H9 (cell line): ENCODE data around the gene TGFBRAP1. TPM values are rescaled to one million over a fixed set of nuclear protein-coding genes. Genes with fewer than 3 reads are reported as not detected.

Source experiments
- DNase-seq: peaks from one replicate; pipeline ENCODE4 v3.0.0-alpha.2; 2017
- H2AFZ ChIP-seq: one replicate; pipeline ENCODE4 v1.6.1; 2013; ENCODE audit warnings: mild to moderate bottlenecking, low read length, control low read depth, moderate library complexity
- H2AK5ac ChIP-seq: 2 replicates; pipeline ENCODE4 v1.6.1; 2013; ENCODE audit warnings: low read length, control low read depth, mixed read lengths; ENCODE audit not compliant: insufficient read length
- H2BK120ac ChIP-seq: one replicate; pipeline ENCODE4 v1.6.1; 2013; ENCODE audit warnings: low read depth, mild to moderate bottlenecking, low read length, control low read depth, inconsistent platforms; ENCODE audit not compliant: poor library complexity, severe bottlenecking
- H2BK12ac ChIP-seq: 2 replicates; pipeline ENCODE4 v1.6.1; 2013; ENCODE audit warnings: low read length, control low read depth, mixed read lengths, low read depth; ENCODE audit not compliant: insufficient read length
- H2BK15ac ChIP-seq: 2 replicates; pipeline ENCODE4 v1.6.1; 2013; ENCODE audit warnings: low read depth, low read length, control low read depth
- H2BK20ac ChIP-seq: one replicate; pipeline ENCODE4 v1.6.1; 2013; ENCODE audit warnings: low read depth, mild to moderate bottlenecking, low read length, control low read depth, inconsistent platforms; ENCODE audit not compliant: poor library complexity, severe bottlenecking
- H2BK5ac ChIP-seq: 2 replicates; pipeline ENCODE4 v1.6.1; 2013; ENCODE audit warnings: low read length, control low read depth, mixed read lengths; ENCODE audit not compliant: insufficient read length
- H3K14ac ChIP-seq: 2 replicates; pipeline ENCODE4 v1.6.1; 2013; ENCODE audit warnings: low read length, control low read depth; ENCODE audit not compliant: insufficient read depth
- H3K18ac ChIP-seq: 2 replicates; pipeline ENCODE4 v1.6.1; 2013; ENCODE audit warnings: low read depth, mild to moderate bottlenecking, mixed read lengths, low read length, control low read depth; ENCODE audit not compliant: insufficient read length
- H3K23ac ChIP-seq: 2 replicates; pipeline ENCODE4 v1.6.1; 2013; ENCODE audit warnings: low read length, control low read depth, mixed read lengths, low read depth; ENCODE audit not compliant: insufficient read length
- H3K23me2 ChIP-seq: 2 replicates; pipeline ENCODE4 v1.6.1; 2013; ENCODE audit warnings: low read depth, mild to moderate bottlenecking, mixed read lengths, low read length, control low read depth; ENCODE audit not compliant: insufficient read length, poor library complexity, severe bottlenecking
- H3K27ac ChIP-seq: 2 replicates; pipeline ENCODE4 v1.5.1; 2013; ENCODE audit warnings: low read length, control low read depth, mixed read lengths, low read depth; ENCODE audit not compliant: insufficient read length
- H3K27me3 ChIP-seq: 2 replicates; pipeline ENCODE4 v1.6.1; 2013; ENCODE audit warnings: low read length, control low read depth, inconsistent platforms; ENCODE audit not compliant: insufficient read depth
- H3K4ac ChIP-seq: 2 replicates; pipeline ENCODE4 v1.6.1; 2013; ENCODE audit warnings: low read depth, mild to moderate bottlenecking, control low read depth, inconsistent platforms, low read length, moderate library complexity
- H3K4me1 ChIP-seq: 2 replicates; pipeline ENCODE4 v1.6.1; 2013; ENCODE audit warnings: low read length, control low read depth, inconsistent platforms; ENCODE audit not compliant: insufficient read depth
- H3K4me2 ChIP-seq: 2 replicates; pipeline ENCODE4 v1.6.1; 2013; ENCODE audit warnings: low read length, control low read depth, mixed read lengths; ENCODE audit not compliant: insufficient read length, insufficient read depth
- H3K56ac ChIP-seq: 2 replicates; pipeline ENCODE4 v1.6.1; 2013; ENCODE audit warnings: low read depth, mild to moderate bottlenecking, mixed read lengths, low read length, control low read depth; ENCODE audit not compliant: insufficient read length
- H3K79me1 ChIP-seq: 2 replicates; pipeline ENCODE4 v1.6.1; 2013; ENCODE audit warnings: low read depth, mild to moderate bottlenecking, moderate library complexity, low read length, control low read depth, inconsistent platforms; ENCODE audit not compliant: insufficient read depth, poor library complexity, severe bottlenecking
- H3K79me2 ChIP-seq: 2 replicates; pipeline ENCODE4 v1.6.1; 2013; ENCODE audit warnings: low read length, control low read depth, inconsistent platforms; ENCODE audit not compliant: insufficient read depth
- H3K9ac ChIP-seq: 2 replicates; pipeline ENCODE4 v1.6.1; 2013; ENCODE audit warnings: low read length, control low read depth, mixed read lengths; ENCODE audit not compliant: insufficient read length; ENCODE audit errors: extremely low read depth
- H3K9me3 ChIP-seq: one replicate; pipeline ENCODE4 v1.6.1; 2013; ENCODE audit warnings: low read depth, low read length, inconsistent platforms; ENCODE audit not compliant: control insufficient read depth
- H3T11ph ChIP-seq: one replicate; pipeline ENCODE4 v1.6.1; 2013; ENCODE audit warnings: mild to moderate bottlenecking, low read length, control low read depth, inconsistent platforms
- H4K20me1 ChIP-seq: one replicate; pipeline ENCODE4 v1.6.1; 2013; ENCODE audit not compliant: control insufficient read depth, insufficient read length, insufficient read depth
- H4K5ac ChIP-seq: 2 replicates; pipeline ENCODE4 v1.6.1; 2013; ENCODE audit warnings: low read depth, mild to moderate bottlenecking, mixed read lengths, low read length, control low read depth; ENCODE audit not compliant: insufficient read length
- H4K8ac ChIP-seq: replicated peaks from 2 replicates; pipeline ENCODE4 v1.6.1; 2013; ENCODE audit warnings: low read length, control low read depth, mixed read lengths, low read depth; ENCODE audit not compliant: insufficient read length
- H4K91ac ChIP-seq: 2 replicates; pipeline ENCODE4 v1.6.1; 2013; ENCODE audit warnings: low read depth, mild to moderate bottlenecking, moderate library complexity, mixed read lengths, low read length, control low read depth; ENCODE audit not compliant: insufficient read length
- H3K27ac Mint-ChIP-seq, 3 experiments: 2 replicates in 2 of 3; 3 replicates in 1 of 3; pipeline ENCODE4 v1.8.0; 2020 to 2021; ENCODE audit warnings: mixed read lengths in 3 of 3, mild to moderate bottlenecking in 1 of 3, moderate library complexity in 1 of 3
- H3K27me3 Mint-ChIP-seq: 2 replicates; pipeline ENCODE4 v1.8.0; 2021; ENCODE audit warnings: low read depth, mild to moderate bottlenecking, moderate library complexity, mixed read lengths
- H3K36me3 Mint-ChIP-seq, 3 experiments: 2 replicates in 2 of 3; 3 replicates in 1 of 3; pipeline ENCODE4 v1.8.0; 2020 to 2021; ENCODE audit warnings: low read depth in 3 of 3, mixed read lengths in 3 of 3; ENCODE audit not compliant: insufficient read depth in 1 of 3
- H3K4me1 Mint-ChIP-seq, 2 experiments: 2 replicates each; pipeline ENCODE4 v1.8.0; 2020; ENCODE audit warnings: mixed read lengths in 2 of 2
- H3K4me3 Mint-ChIP-seq, 2 experiments: 2 replicates in 1 of 2; 3 replicates in 1 of 2; pipeline ENCODE4 v1.8.0; 2020 to 2021; ENCODE audit warnings: mild to moderate bottlenecking in 2 of 2, mixed read lengths in 2 of 2, moderate library complexity in 1 of 2
- H3K9me3 Mint-ChIP-seq, 2 experiments: 2 replicates in 1 of 2; 3 replicates in 1 of 2; pipeline ENCODE4 v1.8.0; 2020; ENCODE audit warnings: mild to moderate bottlenecking in 2 of 2, mixed read lengths in 2 of 2, moderate library complexity in 1 of 2
- CTCF ChIP-seq: fragments of 200-600 bp; sonication (generic); conservative IDR thresholded peaks from 3 replicates; pipeline ENCODE4 v1.8.0; 2021; ENCODE audit warnings: antibody characterized with exemption, mild to moderate bottlenecking
- WGBS: extraction: QIAGEN DNeasy Blood & Tissue Kit; methylation state at CpG from one replicate; pipeline ENCODE4 v1.1.7; 2013; ENCODE audit warnings: missing lambda C conversion rate, low lambda C conversion rate, mixed read lengths; ENCODE audit not compliant: insufficient read length; ENCODE audit errors: extremely low coverage; 5-methylcytosine and 5-hydroxymethylcytosine counted together
- total RNA-seq: library from RNA; stranded (reverse); gene quantifications from 2 replicates; pipeline ENCODE4 v1.2.1, GENCODE V29; 2021

TGFBRAP1 gene
- total RNA-seq, 1 experiment from 2014 or later: 23.6 TPM

- no peaks in the 10 kb centered on the region for H3K9me3 ChIP-seq
- no peak overlapping the region for H2BK120ac ChIP-seq
- Mint-ChIP-seq H3K4me1 (peaks cover 14 to 19% of the 10 kb centered on the region in 2 experiments), H3K4me3 (no peak overlapping the region), H3K36me3 (no peaks in the 10 kb centered on the region; a peak in 1 of 7 replicates), H3K9me3 (no peaks in the 10 kb centered on the region; a peak in 1 of 5 replicates), H3K27me3 (peaks cover 25% of the 10 kb centered on the region), H3K27ac (no peak overlapping the region; a peak in 1 of 7 replicates)
- H2BK12ac ChIP-seq: no peak overlapping the region
- WGBS: no CpG with 5 or more reads among the region's 2 CpGs
- no peak overlapping the region for H3K18ac ChIP-seq
- H4K5ac ChIP-seq: no peak overlapping the region
- H4K8ac ChIP-seq: no peak overlapping the region
- H2AK5ac ChIP-seq: no peak overlapping the region
- H2BK5ac ChIP-seq: no peak overlapping the region
- H3K4me2 ChIP-seq: no peak overlapping the region
- H3K27me3 ChIP-seq: no peaks in the 10 kb centered on the region
- no peak overlapping the region for H2AFZ ChIP-seq
- no peak overlapping the region for H3K27ac ChIP-seq
- no peaks in the 10 kb centered on the region for H3K79me2 ChIP-seq
- no peak overlapping the region for H3K9ac ChIP-seq
- H4K91ac ChIP-seq: no peak overlapping the region
- H3K4ac ChIP-seq: no peak overlapping the region
- no peaks in the 10 kb centered on the region for H3K4me1 ChIP-seq
- H3K23ac ChIP-seq: no peak overlapping the region
- no peaks in the 10 kb centered on the region for H3K79me1 ChIP-seq
- H2BK20ac ChIP-seq: no peak overlapping the region
- H2BK15ac ChIP-seq: no peak overlapping the region
- no peaks in the 10 kb centered on the region for H4K20me1 ChIP-seq
- no peak for DNase-seq
- no peaks in the 10 kb centered on the region for H3K23me2 ChIP-seq
- no peak for TF ChIP-seq CTCF
- no peak overlapping the region for H3K56ac ChIP-seq
- no peak overlapping the region for H3K14ac ChIP-seq
- H3T11ph ChIP-seq: no peak overlapping the region
These were observed 89.6 kb downstream of the TGFBRAP1 start for GRCh38 chr2:105239924-105240323.
